CD4-positive, alpha-beta T cell treated with Interleukin-17A for 4 hours (primary cell): Measurements from ENCODE around the gene CLECL1.
"Not testable (repeated sequence)": the region's sequence is repeated elsewhere in the genome, so short reads cannot be mapped to it uniquely, and the experiment has no call there.

ENCODE experiments used
- DNase-seq: peaks from one replicate; pipeline ENCODE4 v3.0.0-alpha.2; 2020; ENCODE audit warnings: mixed read lengths

The CLECL1 gene

DNA sequence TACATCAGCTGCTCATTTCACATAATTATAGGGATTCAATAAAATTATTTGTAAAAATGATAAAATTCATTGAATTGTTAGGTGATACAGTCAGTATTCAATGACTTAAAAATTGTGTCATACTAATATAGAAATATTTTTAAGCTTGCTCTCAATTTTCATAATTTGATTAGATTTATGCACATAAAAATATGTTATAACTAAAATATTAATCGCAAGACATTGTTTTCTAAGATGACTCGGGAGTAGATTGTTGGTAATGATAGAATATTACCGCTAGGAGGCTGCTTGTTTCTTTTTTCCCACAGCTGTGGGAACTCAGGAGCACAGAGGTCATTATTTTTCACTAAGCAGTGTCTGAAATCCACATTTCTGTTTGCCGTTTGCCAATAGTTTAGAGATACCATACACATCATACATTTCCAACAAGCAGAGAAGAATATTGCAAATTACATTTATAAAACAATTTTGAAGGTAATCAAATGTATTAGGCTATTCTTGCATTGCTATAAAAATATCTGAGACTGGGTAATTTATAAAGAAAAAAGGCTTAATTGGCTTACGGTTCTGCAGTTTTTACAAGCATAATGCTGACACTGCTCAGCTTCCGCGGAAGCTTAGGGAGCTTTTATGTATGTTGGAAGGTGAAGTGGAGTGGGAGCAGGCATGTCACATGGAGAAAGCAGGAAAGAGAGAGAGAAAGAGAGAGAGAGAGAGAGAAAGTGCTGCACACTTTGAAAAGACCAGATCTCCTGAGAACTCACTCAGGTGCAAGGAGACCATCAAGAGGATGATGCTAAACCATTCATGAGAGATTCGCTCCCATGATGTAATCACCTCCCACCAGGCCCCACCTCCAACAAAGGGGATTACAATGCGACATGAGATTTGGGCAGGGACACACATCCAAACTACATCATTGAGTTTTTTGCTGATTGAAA lies 18.6 kb upstream of the CLECL1 start:
- DNase-seq, result no peak

DNA sequence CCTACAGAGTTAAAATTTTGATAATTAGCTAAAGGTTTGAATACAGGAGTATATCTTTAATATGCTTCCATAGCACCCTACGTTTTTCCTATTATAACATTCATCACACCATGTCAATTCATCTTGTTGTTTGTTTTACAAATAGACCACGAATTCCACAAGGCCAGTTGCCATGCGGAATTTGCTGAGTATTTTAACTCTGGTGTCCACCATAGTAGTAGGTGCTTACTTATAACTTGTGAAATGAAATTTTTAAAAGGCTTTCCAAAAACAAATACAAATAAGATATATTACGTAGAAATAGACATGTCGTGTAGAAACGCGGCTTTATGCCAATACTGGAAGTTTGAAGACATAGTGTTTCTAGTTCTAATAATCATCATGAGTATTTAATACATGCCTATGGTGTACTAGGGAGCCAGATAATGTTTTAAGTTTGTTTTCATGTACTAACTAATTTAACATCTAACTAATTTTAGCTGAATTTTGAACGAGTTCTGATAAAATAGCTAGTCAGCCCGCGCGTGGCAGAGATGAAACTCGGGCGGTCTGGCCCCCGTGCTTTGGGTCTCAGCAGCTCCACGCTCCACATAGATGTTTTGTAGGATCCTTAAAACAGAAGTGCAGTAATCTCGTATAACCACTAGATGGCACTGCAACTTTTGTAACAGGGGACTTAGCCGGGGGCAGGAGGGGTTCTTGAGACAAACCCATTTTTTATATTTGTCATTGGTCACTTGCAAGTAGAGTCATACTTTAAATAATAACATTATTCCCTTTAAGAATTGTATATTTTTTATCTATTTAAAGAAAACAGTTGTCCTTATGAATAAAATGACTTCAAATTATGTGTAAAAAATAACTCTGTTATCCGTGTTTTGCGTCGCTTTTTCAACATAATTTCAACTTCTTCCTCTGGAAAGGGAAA lies 17.6 kb upstream of the CLECL1 start:
- DNase-seq, result peak; percentile 60

DNA sequence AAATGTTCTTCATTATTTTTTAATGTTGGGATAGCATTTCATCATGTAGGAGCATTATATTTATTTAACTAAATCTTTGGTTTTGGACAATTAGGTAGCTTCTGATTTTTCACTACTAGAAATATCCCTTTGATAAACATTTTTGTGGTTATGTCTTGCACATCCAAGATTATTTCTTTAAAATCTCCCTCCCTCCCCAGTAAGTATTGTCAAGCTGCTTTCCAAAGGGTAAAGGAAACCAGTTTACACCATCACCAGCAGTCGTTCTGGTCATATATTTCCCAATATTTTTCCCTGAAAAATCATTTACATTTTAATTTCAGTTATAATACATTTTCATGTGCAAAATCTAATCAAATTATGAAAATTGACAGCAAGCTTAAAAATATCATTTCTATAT lies 16.7 kb upstream of the CLECL1 start:
- DNase-seq, result no peak

DNA sequence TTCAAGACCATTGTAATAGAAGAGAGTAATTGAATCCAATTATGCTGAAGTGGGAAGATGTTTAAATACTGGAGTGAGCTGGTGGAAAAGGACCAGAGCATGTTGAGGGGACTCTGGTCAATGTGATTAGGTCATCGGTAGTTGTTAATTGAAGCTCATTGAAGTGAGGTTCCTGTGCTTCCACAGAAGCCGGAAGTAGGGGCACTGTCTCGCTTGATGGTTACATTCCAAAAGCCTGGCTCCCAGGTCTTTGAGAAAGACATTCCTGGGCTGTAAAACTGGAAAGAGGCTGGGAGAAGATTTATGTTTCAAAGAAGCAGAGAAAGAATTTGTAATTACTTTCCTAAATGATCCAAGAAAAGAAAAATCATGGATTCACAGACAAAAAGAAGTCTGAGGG lies 12.3 kb upstream of the CLECL1 start:
- DNase-seq, result no peak

DNA sequence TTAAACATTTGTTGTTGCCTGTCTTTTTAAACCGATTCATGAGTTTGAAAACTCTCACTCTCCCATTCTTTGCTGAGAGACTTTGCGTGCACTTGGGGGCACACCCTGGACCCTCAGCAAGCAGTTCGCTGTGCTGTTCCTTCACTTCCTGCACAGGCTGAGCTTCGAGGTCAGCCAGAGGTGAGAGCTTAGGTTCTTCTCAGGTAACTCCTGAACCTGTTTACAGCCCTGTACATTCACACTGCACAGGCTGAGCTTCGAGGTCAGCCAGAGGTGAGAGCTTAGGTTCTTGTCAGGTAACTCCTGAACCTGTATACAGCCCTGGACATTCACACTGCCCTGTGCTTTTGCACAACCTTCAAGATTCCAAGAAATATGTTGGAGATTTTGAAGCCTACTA lies 9.8 kb upstream of the CLECL1 start:
- peak; percentile 53 for DNase-seq

DNA sequence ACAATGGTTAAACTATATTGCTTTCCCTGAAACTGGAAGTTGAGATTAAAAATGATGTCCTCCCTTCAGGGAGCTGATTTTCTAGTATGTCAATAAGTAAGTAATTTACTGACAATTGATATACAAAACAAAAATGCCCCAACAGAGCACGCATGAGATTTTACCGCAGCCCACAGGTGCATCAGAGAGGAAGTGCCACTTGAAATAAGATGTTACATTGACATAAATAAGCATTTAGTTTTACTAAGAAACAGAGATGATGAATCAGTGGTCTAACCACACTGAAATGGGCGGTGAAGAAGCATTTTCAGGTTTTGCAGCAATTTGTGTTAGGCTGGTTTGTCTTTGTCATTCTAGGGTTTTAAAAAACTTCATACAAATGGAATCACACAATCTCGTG lies 8.8 kb upstream of the CLECL1 start:
- DNase-seq, result peak; percentile 73

DNA sequence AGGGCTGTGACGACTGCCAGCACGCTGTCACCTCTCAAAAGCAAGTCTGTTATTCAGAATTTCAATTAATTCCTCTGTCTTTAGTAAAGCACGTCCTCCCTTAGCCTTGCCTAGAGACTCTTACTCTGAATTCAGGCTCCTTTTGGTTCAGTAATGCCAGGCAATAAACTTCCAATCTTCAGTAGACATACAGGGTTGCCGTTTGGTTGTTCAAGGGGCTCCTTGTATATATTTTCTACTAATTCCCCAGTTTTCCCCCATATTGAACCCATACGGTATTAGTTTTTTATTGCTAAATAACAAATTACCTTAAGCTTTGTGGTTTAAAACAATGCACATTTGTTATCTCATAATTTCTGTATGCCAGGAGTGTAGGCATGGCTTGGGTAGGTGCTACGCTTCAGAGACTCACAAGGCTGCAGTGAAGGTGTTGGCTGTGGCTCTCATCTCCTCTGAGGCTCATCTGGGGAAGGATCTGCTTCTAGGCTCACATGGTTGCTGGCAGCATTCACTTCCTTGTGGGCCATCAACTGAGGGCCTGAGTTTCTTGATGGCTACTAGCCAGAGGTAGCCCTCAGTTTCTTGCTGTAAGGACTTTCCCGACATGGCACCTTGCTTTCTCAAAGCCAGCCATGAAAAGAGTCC lies 7.3 kb upstream of the CLECL1 start:
- no peak for DNase-seq

DNA sequence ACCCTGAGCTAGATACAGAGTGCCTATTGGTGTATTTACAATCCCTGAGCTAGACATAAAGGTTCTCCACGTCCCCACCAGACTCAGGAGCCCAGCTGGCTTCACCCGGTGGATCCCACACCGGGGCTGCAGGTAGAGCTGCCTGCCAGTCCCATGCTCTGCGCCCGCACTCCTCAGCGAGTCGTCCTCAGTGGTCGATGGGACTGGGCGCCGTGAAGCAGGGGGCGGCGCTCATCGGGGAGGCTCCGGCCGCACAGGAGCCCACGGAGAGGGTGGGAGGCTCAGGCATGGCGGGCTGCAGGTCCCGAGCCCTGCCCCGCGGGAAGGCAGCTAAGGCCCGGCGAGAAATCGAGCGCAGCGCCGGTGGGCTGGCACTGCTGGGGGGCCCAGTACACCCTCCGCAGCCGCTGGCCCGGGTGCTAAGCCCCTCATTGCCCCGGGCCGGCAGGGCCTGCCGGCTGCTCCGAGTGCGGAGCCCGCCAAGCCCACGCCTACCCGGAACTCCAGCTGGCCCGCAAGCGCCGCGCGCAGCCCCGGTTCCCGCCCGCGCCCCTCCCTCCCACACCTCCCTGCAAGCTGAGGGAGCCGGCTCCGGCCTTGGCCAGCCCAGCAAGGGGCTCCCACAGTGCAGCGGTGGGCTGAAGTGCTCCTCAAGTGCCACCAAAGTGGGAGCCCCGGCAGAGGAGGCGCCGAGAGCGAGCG lies 6.7 kb upstream of the CLECL1 start:
- not testable (repeated sequence) for DNase-seq

DNA sequence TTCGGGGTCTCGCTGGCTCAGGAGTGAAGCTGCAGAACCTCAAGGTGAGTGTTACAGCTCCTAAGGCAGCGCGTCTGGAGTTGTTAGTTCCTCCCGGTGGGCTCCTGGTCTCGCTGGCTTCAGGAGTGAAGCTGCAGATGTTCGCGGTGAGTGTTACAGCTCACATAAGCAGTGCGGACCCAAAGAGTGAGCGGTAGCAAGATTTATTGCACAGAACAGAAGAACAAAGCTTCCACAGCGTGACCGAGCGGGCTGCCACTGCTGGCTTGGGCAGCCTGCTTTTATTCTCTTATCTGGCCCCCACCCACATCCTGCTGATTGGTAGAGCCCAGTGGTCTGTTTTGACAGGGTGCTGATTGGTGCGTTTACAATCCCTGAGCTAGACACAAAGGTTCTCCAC lies 6.0 kb upstream of the CLECL1 start:
- not testable (repeated sequence) for DNase-seq

DNA sequence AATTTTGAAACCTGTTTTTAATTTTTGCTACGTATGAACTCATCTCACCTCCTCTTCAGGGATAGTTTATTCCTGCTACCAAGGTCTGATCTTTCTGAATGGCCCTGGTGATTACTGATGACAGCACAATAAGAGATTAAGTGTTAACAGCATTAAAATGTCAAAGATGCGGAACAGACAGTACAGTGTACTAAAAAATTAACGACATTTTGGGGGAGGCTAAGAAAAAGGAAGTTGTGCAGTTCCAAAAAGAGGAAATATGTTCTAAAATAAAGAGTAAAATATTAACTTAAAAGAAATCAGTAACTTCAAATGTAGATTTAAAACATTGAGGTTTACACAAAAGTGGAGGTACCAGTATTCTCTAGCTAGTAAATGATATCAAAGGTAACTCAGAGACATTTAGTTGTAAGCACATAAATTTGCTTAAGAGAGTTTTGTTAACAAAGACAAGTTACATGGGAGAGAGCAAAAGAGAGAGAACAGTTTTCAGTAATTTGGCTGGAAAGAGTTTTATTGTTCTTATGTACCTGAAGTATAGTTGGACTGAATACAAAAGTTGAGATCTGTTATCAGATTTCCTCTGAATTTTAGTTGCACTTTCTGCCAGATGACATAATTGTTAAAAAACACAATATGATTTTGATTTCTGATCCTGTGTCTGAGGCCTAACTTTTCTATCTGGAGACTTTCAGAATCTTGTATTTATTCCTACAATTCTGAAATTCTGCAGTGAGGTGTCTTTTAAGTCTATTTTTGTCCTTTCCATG lies 4.2 kb upstream of the CLECL1 start:
- DNase-seq, result no peak

DNA sequence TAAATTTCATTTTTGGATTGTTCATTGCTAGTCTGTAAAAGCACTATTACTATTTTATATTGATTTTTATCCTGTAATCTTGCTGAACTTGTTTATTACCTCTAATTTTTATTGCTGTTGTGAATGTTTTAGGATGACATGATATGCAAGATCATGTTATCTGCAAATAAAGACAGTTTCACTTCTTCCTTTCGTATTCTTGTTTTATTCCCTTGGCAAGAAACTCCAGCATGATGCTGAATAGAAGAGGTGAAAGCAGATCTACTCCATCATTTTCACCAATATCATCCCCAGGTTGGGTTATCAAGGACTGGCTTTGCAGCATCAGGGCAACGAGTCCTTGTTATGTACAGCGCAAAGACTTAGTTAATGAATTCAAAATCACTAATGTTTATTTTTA lies 2.7 kb upstream of the CLECL1 start:
- no peak for DNase-seq

DNA sequence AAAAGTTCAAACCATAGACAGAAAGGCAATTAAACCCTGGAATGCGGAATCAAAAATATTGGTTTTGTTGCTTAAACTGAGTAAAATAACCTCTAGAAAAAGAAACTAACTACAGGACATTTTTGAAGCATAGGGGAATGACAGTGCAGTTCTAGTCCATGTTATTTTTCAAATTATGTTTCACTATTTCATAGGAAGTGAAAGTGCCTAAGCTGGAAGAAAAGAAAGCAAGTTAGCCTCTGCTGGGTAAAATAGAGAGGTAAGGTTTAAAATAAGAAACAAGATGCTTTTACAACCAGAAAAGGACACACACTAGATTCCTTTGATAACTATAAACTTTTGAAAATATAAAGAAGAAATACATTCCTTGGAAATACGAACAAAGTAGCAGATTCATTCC lies 1.1 kb downstream of the CLECL1 start:
- no peak for DNase-seq

DNA sequence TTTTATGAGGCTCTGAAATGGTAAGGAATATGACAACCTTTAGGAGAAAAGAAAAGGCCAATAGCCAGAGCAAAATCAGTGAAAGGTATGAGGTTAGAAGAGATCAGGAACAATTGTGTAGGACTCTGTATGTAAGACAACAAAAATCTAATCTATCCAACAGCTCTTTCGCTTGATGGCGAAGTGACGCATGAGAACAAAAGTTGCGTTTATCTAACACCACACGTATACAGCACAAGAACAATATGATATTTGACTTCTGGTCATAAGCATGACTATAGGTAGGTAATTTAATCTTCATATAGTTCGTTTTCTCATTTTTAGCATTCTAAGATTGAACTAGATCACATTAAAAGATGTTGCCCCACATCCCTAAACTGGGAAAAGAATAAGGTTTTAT lies 1.5 kb downstream of the CLECL1 start:
- no peak for DNase-seq

DNA sequence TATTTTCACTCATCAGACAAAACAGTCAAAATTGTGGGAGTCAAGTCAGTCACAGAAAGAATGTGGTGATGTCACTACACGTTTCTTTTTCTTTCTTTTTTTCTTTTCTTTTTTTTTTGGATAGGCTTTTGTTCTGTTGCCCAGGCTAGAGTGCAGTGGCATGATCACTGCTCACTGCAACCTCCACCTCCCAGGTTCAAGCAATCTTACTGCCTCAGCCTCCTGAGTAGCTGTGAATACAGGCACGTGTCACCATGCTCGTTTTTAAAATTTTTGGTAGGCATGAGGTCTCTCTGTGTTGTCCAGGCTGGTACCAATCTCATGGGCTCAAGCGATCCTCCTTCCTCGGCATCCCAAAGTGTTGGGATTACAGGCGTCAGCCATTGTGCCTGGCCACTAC lies 2.3 kb downstream of the CLECL1 start:
- DNase-seq, result no peak

DNA sequence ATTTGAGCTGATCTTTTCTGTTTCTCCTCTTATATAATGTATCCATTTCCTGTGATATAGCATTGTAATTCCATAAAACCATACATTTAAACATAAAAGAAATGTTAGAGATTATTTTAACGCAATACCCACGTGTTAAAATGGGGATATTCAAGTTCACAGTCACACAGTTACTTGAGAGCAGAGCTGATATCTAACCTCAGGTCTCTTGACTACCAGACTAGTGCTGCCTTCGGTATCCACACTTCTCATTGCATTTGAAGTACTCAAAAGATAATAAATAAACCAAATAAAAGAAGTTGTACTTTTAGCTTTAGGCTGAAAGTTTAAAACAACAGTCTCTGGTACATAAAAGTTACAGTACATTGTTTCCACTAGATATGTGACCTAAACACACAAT lies 2.9 kb downstream of the CLECL1 start:
- DNase-seq, result no peak

DNA sequence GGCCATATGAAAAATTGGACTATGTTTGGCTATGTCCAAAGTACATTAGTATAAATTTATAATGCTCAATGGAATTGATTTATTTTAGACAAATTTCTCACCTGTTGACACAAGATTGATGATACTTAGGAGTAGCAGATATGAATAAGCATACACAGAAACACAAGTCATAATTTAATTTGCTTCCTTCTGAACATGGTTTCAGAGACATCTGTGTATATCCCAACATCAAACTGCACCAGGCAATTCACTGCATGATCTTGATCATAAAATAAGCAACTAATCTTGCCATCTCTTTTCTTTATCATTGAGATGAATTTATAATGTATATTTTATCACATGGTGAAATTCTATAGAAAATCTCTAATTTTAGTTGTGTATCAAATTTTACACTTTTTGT lies 3.8 kb downstream of the CLECL1 start:
- DNase-seq, result no peak

DNA sequence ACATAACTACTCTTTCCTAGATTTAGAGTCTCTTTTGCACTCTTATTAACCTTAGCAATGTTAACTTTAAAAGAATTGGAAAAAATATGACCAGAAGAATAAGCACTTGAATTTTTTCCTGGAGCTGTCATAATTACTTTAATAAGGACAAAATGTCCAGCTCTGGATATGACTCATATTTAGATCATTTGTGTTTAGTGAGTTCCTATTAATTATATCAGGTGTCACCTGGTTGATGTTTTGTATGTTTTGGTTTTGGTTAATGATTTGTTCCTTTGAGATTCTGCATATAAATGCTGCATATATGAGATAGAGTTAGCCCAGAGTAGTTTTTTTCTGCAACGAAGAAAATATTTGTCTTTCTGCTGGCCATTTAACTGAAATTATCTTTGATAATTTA lies 5.1 kb downstream of the CLECL1 start:
- no peak for DNase-seq

DNA sequence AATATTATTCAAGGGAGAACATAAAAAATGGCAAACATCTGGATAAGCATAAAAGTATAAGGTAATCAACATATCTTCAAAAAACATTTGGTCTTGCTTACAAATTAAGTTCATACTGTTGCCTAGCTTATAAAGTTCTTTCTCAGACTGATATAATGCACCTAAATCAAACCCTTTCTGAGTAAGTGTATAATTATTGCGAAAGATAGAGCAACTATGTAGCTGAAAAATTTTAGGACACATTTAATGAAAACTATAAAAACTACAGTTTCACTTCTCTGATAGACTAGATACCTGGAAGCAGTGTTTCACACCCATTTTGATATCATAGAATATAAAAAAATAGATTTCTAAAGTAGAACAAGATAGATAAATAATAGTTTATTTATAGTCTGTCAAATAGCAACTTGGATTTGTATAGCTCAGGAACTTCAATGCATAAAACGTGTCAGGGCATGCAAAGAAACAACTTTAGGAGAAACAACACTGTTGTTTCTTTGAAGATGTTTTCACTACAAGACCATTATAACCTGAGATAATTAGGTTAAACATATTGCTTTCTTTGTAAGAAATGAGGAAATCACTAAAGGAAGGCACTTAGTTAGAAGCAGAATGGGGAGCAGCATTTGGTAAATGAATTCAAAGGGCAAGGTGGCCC lies 7.6 kb downstream of the CLECL1 start:
- DNase-seq, result no peak

DNA sequence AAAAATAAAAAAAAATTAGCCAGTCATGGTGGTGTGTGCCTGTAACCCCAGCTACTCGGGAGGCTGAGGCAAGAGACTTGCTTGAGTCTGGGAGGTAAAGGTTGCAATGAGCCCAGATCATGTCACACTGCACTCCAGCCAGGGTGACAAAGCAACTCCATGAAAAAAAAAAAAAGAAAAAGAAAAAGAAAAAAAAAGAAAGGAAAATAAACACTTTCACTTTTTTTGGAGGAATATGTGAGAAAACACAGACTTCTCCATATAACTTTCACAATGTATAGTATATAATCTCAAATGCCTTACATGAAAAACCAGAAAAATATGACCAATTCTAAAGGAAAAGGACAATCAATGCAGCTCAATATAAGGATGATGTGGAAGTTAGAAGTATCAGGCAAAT lies 8.9 kb downstream of the CLECL1 start:
- DNase-seq, result no peak

DNA sequence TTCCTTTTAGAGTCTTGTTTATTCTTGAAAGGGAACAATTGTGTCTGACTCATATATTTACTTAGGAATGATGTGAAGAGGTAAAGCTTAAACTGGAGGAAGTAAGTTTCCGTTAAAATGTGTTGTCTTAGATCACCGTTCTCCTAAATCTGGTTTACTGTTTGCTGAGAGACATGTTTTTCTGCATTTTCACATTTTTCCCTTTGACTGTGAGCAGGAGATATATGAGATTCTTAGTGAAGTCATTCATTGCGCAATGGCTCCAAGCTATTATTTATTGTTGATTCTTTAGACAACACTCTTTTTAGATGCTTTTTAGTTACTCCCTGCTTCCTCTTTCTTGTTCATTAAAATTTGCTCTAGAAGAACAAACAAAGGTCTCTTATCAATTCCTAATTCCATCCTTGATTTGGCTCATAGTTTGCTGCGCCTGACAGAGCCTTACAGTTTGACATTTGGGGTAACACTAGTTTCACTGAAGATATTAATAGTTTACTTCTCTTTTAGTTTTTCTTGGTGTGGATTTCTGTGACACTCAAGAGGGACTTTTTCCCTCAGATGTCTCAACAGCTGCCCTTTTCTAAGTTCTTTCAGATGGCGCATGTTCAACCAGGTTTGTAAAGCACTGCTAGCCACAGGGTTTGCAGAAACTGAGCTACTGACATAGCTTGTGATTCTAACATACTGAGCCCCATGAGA lies 11.4 kb downstream of the CLECL1 start:
- no peak for DNase-seq

DNA sequence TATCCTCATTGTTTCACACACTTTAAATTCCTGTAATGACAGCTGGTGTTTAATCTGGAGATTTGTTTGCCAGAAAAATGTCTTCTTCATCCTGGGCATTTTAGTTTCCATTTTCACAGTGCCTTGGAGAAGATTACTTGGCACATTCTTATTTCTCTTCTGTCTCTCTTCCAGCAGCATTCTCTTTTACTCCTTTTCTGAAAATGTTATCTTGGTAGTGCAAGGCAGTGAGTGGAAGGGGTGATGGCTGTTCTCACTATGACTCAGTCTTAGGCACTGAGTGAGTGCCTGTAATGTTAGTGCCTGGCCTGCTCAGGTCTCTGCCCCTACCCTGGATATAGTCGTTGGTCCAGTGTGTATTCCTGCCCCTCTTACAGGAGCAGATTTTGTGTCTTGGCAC lies 13.1 kb downstream of the CLECL1 start:
- no peak for DNase-seq
